Tibial nerve (tissue), 3 donors: ENCODE measurements around the gene ZNF66.
"Not testable (repeated sequence)": the region's sequence is repeated elsewhere in the genome, so short reads cannot be mapped to it uniquely, and the experiment has no call there.

Experiments used
- POLR2A ChIP-seq, 2 donors: fragments of 450-650 bp; IDR thresholded peaks; one replicate each; pipeline ENCODE4 v1.6.1; 2017; ENCODE audit warnings: antibody characterized with exemption in 2 of 2, mild to moderate bottlenecking in 2 of 2, moderate library complexity in 2 of 2
- TF ChIP-seq, protein P1 (sequence below), 5 experiments: fragments of 200-600 bp in 3 of 5; fragments of 450-650 bp in 2 of 5; sonication (generic) in 3 of 5; IDR thresholded peaks; one replicate each; pipeline ENCODE4 v1.5.1; 2016 to 2019; ENCODE audit warnings: antibody characterized with exemption in 5 of 5, mild to moderate bottlenecking in 3 of 5, moderate library complexity in 2 of 5

DNA sequence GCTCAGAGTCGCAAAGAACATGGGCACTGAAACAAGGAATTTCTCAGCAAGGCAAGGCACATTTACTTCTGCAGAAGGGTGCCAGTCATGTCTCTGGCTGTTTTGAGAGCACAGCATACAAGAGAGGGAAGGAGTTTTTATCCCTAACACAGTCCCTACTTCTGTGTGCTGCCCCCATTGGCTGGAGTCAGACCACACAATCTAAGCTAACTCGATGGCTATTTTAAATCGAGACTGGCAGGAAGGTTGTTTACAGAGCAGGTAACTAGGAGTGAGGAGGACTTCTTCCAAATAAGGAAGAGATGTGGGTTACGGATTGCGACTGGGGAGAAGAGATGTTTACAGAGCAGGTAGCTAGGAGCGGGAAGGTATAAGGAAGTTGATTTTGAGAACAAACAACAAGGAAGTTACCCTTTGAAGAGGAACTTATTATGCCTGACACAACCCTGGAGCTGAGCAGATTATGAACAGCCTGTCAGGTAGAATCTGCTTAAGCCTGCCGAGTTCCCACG, 6.8 kb upstream of the ZNF66 start:
- not testable (repeated sequence) for TF ChIP-seq POLR2A (IDR thresholded peaks at IDR 0.05)
- TF ChIP-seq, protein P1, sequence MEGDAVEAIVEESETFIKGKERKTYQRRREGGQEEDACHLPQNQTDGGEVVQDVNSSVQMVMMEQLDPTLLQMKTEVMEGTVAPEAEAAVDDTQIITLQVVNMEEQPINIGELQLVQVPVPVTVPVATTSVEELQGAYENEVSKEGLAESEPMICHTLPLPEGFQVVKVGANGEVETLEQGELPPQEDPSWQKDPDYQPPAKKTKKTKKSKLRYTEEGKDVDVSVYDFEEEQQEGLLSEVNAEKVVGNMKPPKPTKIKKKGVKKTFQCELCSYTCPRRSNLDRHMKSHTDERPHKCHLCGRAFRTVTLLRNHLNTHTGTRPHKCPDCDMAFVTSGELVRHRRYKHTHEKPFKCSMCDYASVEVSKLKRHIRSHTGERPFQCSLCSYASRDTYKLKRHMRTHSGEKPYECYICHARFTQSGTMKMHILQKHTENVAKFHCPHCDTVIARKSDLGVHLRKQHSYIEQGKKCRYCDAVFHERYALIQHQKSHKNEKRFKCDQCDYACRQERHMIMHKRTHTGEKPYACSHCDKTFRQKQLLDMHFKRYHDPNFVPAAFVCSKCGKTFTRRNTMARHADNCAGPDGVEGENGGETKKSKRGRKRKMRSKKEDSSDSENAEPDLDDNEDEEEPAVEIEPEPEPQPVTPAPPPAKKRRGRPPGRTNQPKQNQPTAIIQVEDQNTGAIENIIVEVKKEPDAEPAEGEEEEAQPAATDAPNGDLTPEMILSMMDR (IDR thresholded peaks at IDR 0.05): not testable (repeated sequence)
